Upper lobe of left lung (tissue), 6 donors: Measurements from ENCODE around the gene RBM4. TPM values are rescaled to one million over a fixed set of nuclear protein-coding genes. Genes with fewer than 3 reads are reported as not detected.

Experiments
- ATAC-seq, 2 donors: fragments of 200-7000 bp; cut with Tn5 transposase; one replicate each; pipeline ENCODE4 v1.9.1; 2022; ENCODE audit warnings: mild to moderate bottlenecking in 2 of 2, moderate library complexity in 2 of 2; ENCODE audit not compliant: low FRiP score in 2 of 2
- DNase-seq, 2 donors: peaks; one replicate each; pipeline ENCODE4 v3.0.0-alpha.2; 2019 to 2020
- H3K27ac ChIP-seq, 4 donors: fragments of 200-600 bp; sonication (generic); one replicate each; pipeline ENCODE4 v1.5.1; 2016 to 2019
- H3K27me3 ChIP-seq, 4 donors: fragments of 200-600 bp; sonication (generic); one replicate each; pipeline ENCODE4 v1.5.1; 2017 to 2019
- H3K36me3 ChIP-seq, 4 donors: fragments of 200-600 bp; sonication (generic); one replicate each; pipeline ENCODE4 v1.5.1; 2016 to 2019
- H3K4me1 ChIP-seq, 4 donors: fragments of 200-600 bp; sonication (generic); one replicate each; pipeline ENCODE4 v1.5.1; 2018 to 2019
- H3K4me3 ChIP-seq, 4 donors: fragments of 200-600 bp; sonication (generic); one replicate each; pipeline ENCODE4 v1.5.1; 2017 to 2019; ENCODE audit warnings: mild to moderate bottlenecking in 2 of 4, moderate library complexity in 1 of 4
- H3K9me3 ChIP-seq, 4 donors: fragments of 200-600 bp; sonication (generic); one replicate each; pipeline ENCODE4 v1.5.1; 2018 to 2019
- CTCF ChIP-seq, 6 experiments: fragments of 450-650 bp in 4 of 6; fragments of 200-600 bp in 2 of 6; sonication (generic) in 2 of 6; IDR thresholded peaks; one replicate each; pipeline ENCODE4 v1.5.1; 2016 to 2019; ENCODE audit warnings: antibody characterized with exemption in 6 of 6
- EP300 ChIP-seq, 4 donors: sonication (generic); formaldehyde crosslinking; IDR thresholded peaks; one replicate each; pipeline ENCODE4 v1.5.1; 2017; ENCODE audit warnings: antibody characterized with exemption in 4 of 4, control low read depth in 2 of 4
- POLR2A ChIP-seq, 4 donors: fragments of 450-650 bp; IDR thresholded peaks; one replicate each; pipeline ENCODE4 v1.5.1; 2016 to 2017; ENCODE audit warnings: antibody characterized with exemption in 4 of 4, mild to moderate bottlenecking in 2 of 4
- POLR2AphosphoS5 ChIP-seq, 2 donors: sonication (generic); formaldehyde crosslinking; IDR thresholded peaks; one replicate each; pipeline ENCODE4 v1.5.1; 2017; ENCODE audit warnings: antibody characterized with exemption in 2 of 2
- WGBS, 2 donors: methylation state at CpG; one replicate each; pipeline ENCODE4 v1.1.5; 2017 to 2018; 5-methylcytosine and 5-hydroxymethylcytosine counted together
- total RNA-seq, 6 donors: library from RNA; depleted of rRNA in 4 of 6; stranded (reverse); fragments of >200 nt in 4 of 6; gene quantifications; one replicate each; pipeline versions ENCODE4 v1.1.0 to v1.2.1, GENCODE V29; 2016 to 2021
- donor health status: DM: no; HTN: no; CAD: no; lungs with moderate emphysema.
- donor health status: DM: no; HTN: yes; CAD: no; lungs with severe emphysema.

The RBM4 gene
- total RNA-seq, 6 donors from 2014 or later, result 62.4 to 103 (median 90.2) TPM

DNA sequence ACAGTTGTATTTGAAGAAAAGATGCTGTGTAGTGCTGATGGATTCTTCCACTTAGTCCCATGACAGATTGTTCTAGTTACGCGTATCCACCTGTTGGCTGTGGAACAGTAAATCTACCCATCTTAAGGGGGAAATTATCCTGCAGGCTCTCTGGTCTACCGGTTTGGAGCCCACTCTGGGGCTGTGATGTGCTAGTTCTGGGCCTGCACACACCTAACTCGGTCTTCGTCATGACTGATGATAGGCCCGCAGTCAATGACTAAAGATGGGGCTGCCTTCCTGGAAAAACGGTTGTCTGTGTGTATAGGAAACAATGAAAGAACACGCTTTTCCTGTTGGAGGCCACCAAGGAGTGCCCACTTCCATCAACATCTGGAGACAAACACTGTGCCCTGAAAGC lies 45.4 kb downstream of the RBM4 start:
- peaks cover 0 to 2% (median under 1%) of the 10 kb centered on the region in 4 donors for H3K4me1 ChIP-seq
- TF ChIP-seq CTCF (IDR thresholded peaks at IDR 0.05) (no peak), POLR2A (IDR thresholded peaks at IDR 0.05) (no peak), EP300 (IDR thresholded peaks at IDR 0.05) (no peak), POLR2AphosphoS5 (IDR thresholded peaks at IDR 0.05) (no peak)
- no peak for DNase-seq

GRCh38 chr11:66684635-66685034 lies 46.1 kb downstream of the RBM4 start:
- no peak for TF ChIP-seq POLR2A (IDR thresholded peaks at IDR 0.05)
- H3K27ac ChIP-seq, result no peak overlapping the region
- no peaks in the 10 kb centered on the region for H3K4me1 ChIP-seq
- 94 to 96% methylated on average over 2 of the region's 2 CpGs for WGBS, 2 donors
- H3K36me3 ChIP-seq, result no peaks in the 10 kb centered on the region
- ATAC-seq (no peak), DNase-seq (no peak)
- no peaks in the 10 kb centered on the region for H3K9me3 ChIP-seq
- no peaks in the 10 kb centered on the region for H3K27me3 ChIP-seq
- H3K4me3 ChIP-seq, result no peak overlapping the region

More for the DNA sequence above, 45.4 kb downstream of the RBM4 start:
- H3K27ac ChIP-seq, result no peak overlapping the region
- no peaks in the 10 kb centered on the region for H3K9me3 ChIP-seq
- ATAC-seq, result no peak
- 78 to 85% methylated on average over 4 to 8 of the region's 8 CpGs for WGBS, 2 donors
- H3K36me3 ChIP-seq, result no peaks in the 10 kb centered on the region
- no peak overlapping the region for H3K4me3 ChIP-seq
- H3K27me3 ChIP-seq, result no peaks in the 10 kb centered on the region

DNA sequence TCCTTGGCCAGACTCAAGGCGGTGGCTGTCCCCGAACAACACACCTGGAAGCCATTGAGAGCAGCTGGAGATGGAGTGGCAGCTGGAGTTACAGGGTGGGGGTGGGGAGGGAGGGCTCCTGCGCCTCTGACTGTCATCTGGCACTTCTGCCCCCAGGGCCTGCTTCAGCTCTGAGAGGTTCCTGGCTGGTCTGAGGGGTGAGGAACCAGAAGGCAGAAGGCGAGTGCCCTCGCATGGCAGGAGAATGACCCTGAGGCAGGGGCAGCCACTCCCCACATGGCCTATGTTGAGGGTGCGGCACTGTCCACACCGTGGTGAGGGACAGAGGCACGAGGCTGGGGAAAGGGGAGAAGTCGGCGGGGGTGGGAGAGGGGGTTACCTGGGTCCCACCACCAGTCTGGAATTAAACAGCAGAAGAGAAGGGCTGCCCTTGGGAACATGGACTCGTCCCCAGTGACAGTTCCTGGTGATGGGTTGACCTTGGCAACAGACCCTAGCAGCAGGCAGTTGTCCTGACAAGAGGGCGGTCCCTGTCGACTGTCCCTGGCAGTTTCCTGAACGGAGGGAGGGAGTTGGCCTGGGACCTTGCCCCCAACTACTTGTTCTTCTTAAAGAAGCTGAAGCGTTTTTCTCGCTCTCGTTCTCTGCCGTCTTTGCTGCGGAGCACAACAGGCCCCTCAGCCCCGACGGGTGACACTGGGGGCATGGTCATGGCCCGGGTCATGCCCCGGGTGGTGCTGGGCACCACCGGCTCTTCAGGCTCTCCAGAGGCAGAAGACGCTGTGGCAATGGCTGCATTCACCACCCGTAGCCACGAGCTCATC lies 47.0 kb downstream of the RBM4 start:
- DNase-seq (no peak), ATAC-seq (no peak)
- Histone ChIP-seq H3K27me3 (no peaks in the 10 kb centered on the region), H3K36me3 (no peaks in the 10 kb centered on the region), H3K4me3 (no peak overlapping the region), H3K27ac (no peak overlapping the region), H3K4me1 (no peaks in the 10 kb centered on the region), H3K9me3 (no peaks in the 10 kb centered on the region)
- WGBS, 2 donors, result 83 to 89% methylated on average over 23 to 27 of the region's 27 CpGs
- TF ChIP-seq CTCF (IDR thresholded peaks at IDR 0.05) (no peak), POLR2A (IDR thresholded peaks at IDR 0.05) (no peak), POLR2AphosphoS5 (IDR thresholded peaks at IDR 0.05) (no peak), EP300 (IDR thresholded peaks at IDR 0.05) (no peak)

GRCh38 chr11:66686100-66686785 lies 47.7 kb downstream of the RBM4 start:
- Histone ChIP-seq H3K27ac (no peak overlapping the region), H3K4me1 (no peaks in the 10 kb centered on the region), H3K27me3 (no peaks in the 10 kb centered on the region), H3K9me3 (no peaks in the 10 kb centered on the region), H3K36me3 (no peaks in the 10 kb centered on the region), H3K4me3 (no peak overlapping the region)
- ATAC-seq (no peak), DNase-seq (no peak)
- TF ChIP-seq EP300 (IDR thresholded peaks at IDR 0.05) (no peak), CTCF (IDR thresholded peaks at IDR 0.05) (no peak), POLR2A (IDR thresholded peaks at IDR 0.05) (no peak)
- WGBS, 2 donors, result 90 to 95% methylated on average over 14 to 15 of the region's 15 CpGs

DNA sequence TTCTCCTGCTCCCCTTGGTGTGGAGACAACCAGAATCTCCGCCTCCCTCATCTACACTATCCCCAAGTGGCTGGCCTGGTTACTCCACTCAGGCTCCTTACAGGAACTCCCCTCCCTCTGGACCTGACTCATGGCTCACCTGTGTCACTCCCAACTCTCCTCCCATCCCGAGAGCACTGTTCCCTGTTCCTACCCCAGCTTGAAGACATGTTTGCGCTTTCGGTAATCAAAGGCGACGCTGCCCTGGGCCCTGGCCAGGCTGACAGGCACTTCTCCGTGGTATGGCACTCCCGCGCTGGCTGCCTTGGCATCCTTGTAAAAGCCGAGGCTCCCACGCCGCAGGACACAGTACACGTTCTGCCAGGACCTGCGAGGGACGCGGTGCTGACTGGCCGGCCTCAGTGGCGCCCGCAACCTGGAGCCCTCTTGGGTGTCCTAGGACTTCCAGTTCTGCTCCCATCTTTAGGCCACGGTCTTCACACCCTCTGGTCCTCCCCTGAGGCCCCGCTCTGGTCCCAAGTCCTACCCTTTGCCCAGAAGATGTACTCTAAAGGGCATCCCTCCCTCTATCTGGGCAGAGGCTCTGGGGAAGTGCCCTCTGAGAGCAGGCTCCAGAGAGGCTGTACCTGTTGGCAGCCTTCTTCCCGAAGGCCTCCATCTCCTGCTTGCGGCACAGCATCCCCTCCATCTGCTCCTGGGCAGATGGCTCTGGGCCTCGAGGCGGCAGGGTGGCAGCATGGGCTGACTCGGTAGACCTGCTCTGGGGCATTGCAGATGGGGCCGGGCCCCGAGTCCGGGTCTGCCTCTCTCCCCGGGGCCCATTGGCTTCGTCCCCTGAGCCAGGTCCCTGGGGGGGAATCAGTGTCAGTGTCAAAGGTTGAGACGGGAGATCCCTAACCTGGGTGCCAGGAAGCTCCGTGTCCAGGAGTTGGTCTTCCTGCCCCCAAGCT lies 48.6 kb downstream of the RBM4 start:
- H3K36me3 ChIP-seq, result no peaks in the 10 kb centered on the region
- no peaks in the 10 kb centered on the region for H3K9me3 ChIP-seq
- DNase-seq (peak in 1 of 2 donors; percentile 77), ATAC-seq (no peak)
- TF ChIP-seq POLR2A (IDR thresholded peaks at IDR 0.05) (no peak), POLR2AphosphoS5 (IDR thresholded peaks at IDR 0.05) (no peak), CTCF (IDR thresholded peaks at IDR 0.05) (no peak), EP300 (IDR thresholded peaks at IDR 0.05) (no peak)
- no peak overlapping the region for H3K4me3 ChIP-seq
- H3K27me3 ChIP-seq, result no peaks in the 10 kb centered on the region
- no peak overlapping the region for H3K27ac ChIP-seq
- no peaks in the 10 kb centered on the region for H3K4me1 ChIP-seq
- 84 to 93% methylated on average over 20 to 32 of the region's 33 CpGs for WGBS, 2 donors
